ENCODE results near the gene GOLGA7B.

The GOLGA7B gene

DNA sequence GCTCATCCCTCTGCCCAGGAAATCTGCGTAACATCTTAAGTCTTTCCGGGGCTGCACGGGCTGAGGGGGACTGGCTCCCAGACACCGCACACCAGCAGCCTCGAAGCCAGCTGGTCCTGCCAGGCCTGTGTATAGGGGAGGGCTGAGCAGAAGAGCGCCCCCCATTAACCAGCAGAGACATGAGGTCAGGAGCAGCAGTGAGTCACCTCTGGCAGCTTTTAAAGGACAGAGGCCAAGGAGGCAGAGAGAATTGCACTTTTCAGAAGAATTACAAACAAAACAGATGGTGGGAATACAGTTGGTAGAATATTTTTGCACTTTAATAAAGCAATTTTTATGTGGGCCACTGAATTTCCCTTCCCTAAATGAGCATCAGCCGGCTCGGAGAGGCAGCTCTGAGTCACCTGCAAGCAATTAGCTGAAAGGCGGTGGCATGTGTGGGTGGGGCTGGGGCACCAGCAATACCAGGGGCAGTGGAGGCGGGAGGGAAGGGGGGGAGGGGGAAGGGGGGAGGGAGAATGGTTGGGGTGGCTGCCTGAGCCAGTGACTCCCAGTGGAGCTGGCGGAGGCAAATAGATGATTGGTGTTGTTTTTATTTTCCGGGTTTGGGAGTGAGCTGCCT lies 39.1 kb downstream of the GOLGA7B start:
- no peak overlapping the region for H3K9ac ChIP-seq (ENCODE audit: low read length)
- no peak overlapping the region for H3K27ac ChIP-seq (ENCODE audit: low read length)
- no peak overlapping the region for H3K4me3 ChIP-seq (ENCODE audit: low read length)
- no peaks in the 10 kb centered on the region for H3K9me3 ChIP-seq (ENCODE audit: control insufficient read depth, low read depth, low read length)
- no peaks in the 10 kb centered on the region for H3K27me3 ChIP-seq (ENCODE audit: control insufficient read depth, insufficient read depth, low read length)
- H3K36me3 ChIP-seq (ENCODE audit: control insufficient read depth, low read depth, low read length): no peaks in the 10 kb centered on the region
- peaks cover 15% of the 10 kb centered on the region for H3K4me1 ChIP-seq (ENCODE audit: control insufficient read depth, low read depth, low read length)

DNA sequence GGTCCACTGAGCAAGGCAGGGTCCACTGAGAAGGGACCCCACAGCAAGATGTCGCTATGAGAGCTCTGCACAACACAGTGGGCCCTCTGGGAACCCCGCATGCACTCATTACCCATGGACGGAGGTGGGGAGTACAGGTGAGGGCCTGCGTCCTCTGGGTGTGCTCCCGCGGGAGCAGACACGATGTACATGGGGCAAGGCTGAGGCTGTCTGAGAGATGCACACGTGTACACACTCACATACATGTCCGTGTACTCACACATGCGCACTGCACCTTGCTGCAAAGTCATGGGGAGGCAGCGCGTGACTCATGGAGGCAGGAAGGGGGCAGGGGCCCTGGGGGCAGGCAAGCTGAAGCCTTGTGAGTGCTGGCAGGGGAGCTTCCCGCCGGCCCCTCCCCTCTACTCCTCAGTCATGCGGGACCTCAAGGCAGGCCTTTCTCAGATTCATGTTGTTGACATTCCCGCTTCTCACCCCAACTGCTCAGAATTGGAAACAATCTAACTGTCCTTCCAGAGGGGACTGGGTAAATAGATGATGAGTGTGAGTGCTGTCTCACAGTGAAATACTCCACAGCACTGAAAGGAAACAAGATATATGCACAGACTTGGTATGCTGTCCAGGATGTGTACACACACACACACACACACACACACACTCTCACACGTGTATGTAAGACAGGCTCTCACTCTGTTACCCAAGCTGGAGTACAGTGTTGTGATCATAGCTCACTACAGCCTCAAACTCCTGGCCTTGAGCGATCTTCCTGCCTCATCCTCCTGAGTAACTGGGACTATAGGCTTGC lies 40.0 kb downstream of the GOLGA7B start:
- no peak overlapping the region for H3K27ac ChIP-seq (ENCODE audit: low read length)
- H3K4me3 ChIP-seq (ENCODE audit: low read length): no peak overlapping the region

DNA sequence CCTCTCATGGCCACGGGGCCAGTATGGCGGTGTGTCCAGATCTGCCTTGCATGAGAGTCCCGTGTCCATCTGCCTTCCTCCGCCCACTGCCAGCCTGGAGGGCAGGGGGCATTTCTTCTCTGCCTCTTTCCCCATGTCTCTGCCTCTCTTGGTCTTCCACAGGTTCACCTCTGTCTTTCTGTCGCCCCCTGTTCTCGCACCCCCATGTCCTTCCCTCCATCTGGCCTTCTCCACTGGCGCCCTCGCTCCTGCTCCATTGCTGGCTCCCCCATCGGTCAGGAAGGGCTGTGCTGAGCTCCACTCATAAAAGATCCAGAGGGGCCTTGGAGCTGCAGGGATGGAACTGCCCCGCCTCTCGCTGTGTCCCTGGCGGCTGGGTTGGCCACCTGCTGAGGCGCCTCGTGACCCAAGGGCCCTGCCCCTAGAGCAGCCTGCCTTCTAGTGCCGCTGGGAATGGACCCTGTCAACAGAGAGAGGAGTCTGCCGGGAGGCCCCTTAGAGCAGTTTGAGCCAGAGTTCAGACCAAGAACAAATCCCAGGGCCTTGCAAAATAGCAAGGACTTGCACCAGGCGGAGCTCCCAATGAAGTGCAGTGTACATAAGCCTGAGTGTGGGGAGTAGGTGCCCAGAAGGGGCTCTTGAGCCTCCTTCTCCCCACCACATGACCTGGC lies 42.0 kb downstream of the GOLGA7B start:
- Histone ChIP-seq H3K9me3 (ENCODE audit: control insufficient read depth, low read depth, low read length) (no peaks in the 10 kb centered on the region), H3K27ac (ENCODE audit: low read length) (no peak overlapping the region), H3K9ac (ENCODE audit: low read length) (no peak overlapping the region), H3K4me1 (ENCODE audit: control insufficient read depth, low read depth, low read length) (peaks cover 15% of the 10 kb centered on the region), H3K27me3 (ENCODE audit: control insufficient read depth, insufficient read depth, low read length) (no peaks in the 10 kb centered on the region), H3K36me3 (ENCODE audit: control insufficient read depth, low read depth, low read length) (no peaks in the 10 kb centered on the region), H3K4me3 (ENCODE audit: low read length) (no peak overlapping the region)

More for the DNA sequence above, 40.0 kb downstream of the GOLGA7B start:
- Histone ChIP-seq H3K27me3 (ENCODE audit: control insufficient read depth, insufficient read depth, low read length) (no peaks in the 10 kb centered on the region), H3K36me3 (ENCODE audit: control insufficient read depth, low read depth, low read length) (no peaks in the 10 kb centered on the region), H3K4me1 (ENCODE audit: control insufficient read depth, low read depth, low read length) (peaks cover 15% of the 10 kb centered on the region), H3K9ac (ENCODE audit: low read length) (no peak overlapping the region), H3K9me3 (ENCODE audit: control insufficient read depth, low read depth, low read length) (no peaks in the 10 kb centered on the region)

GRCh38 chr10:97892506-97892905 lies 42.9 kb downstream of the GOLGA7B start:
- Histone ChIP-seq H3K9ac (ENCODE audit: low read length) (no peak overlapping the region), H3K27ac (ENCODE audit: low read length) (no peak overlapping the region), H3K36me3 (ENCODE audit: control insufficient read depth, low read depth, low read length) (no peaks in the 10 kb centered on the region), H3K27me3 (ENCODE audit: control insufficient read depth, insufficient read depth, low read length) (no peaks in the 10 kb centered on the region), H3K9me3 (ENCODE audit: control insufficient read depth, low read depth, low read length) (no peaks in the 10 kb centered on the region), H3K4me3 (ENCODE audit: low read length) (no peak overlapping the region), H3K4me1 (ENCODE audit: control insufficient read depth, low read depth, low read length) (peaks cover 15% of the 10 kb centered on the region)

- no peaks in the 10 kb centered on the region for H3K9me3 ChIP-seq (ENCODE audit: control insufficient read depth, low read depth, low read length)
- no peak overlapping the region for H3K9ac ChIP-seq (ENCODE audit: low read length)
- no peaks in the 10 kb centered on the region for H3K36me3 ChIP-seq (ENCODE audit: control insufficient read depth, low read depth, low read length)
- no peaks in the 10 kb centered on the region for H3K27me3 ChIP-seq (ENCODE audit: control insufficient read depth, insufficient read depth, low read length)
- H3K4me3 ChIP-seq (ENCODE audit: low read length): no peak overlapping the region
- H3K4me1 ChIP-seq (ENCODE audit: control insufficient read depth, low read depth, low read length): peaks cover 15% of the 10 kb centered on the region
- H3K27ac ChIP-seq (ENCODE audit: low read length): no peak overlapping the region
These were observed 43.3 kb downstream of the GOLGA7B start for GRCh38 chr10:97892939-97893338.

GRCh38 chr10:97894092-97894491 lies 44.4 kb downstream of the GOLGA7B start:
- no peak overlapping the region for H3K27ac ChIP-seq (ENCODE audit: low read length)
- H3K4me1 ChIP-seq (ENCODE audit: control insufficient read depth, low read depth, low read length): peaks cover 9% of the 10 kb centered on the region
- no peak overlapping the region for H3K4me3 ChIP-seq (ENCODE audit: low read length)
- no peak overlapping the region for H3K9ac ChIP-seq (ENCODE audit: low read length)
- H3K36me3 ChIP-seq (ENCODE audit: control insufficient read depth, low read depth, low read length): no peaks in the 10 kb centered on the region
- H3K27me3 ChIP-seq (ENCODE audit: control insufficient read depth, insufficient read depth, low read length): no peaks in the 10 kb centered on the region
- no peaks in the 10 kb centered on the region for H3K9me3 ChIP-seq (ENCODE audit: control insufficient read depth, low read depth, low read length)

GRCh38 chr10:97895084-97895483 lies 45.4 kb downstream of the GOLGA7B start:
- no peaks in the 10 kb centered on the region for H3K9me3 ChIP-seq (ENCODE audit: control insufficient read depth, low read depth, low read length)
- H3K27ac ChIP-seq (ENCODE audit: low read length): no peak overlapping the region
- H3K4me3 ChIP-seq (ENCODE audit: low read length): no peak overlapping the region
- no peaks in the 10 kb centered on the region for H3K36me3 ChIP-seq (ENCODE audit: control insufficient read depth, low read depth, low read length)
- no peaks in the 10 kb centered on the region for H3K4me1 ChIP-seq (ENCODE audit: control insufficient read depth, low read depth, low read length)
- H3K9ac ChIP-seq (ENCODE audit: low read length): no peak overlapping the region
- no peaks in the 10 kb centered on the region for H3K27me3 ChIP-seq (ENCODE audit: control insufficient read depth, insufficient read depth, low read length)

DNA sequence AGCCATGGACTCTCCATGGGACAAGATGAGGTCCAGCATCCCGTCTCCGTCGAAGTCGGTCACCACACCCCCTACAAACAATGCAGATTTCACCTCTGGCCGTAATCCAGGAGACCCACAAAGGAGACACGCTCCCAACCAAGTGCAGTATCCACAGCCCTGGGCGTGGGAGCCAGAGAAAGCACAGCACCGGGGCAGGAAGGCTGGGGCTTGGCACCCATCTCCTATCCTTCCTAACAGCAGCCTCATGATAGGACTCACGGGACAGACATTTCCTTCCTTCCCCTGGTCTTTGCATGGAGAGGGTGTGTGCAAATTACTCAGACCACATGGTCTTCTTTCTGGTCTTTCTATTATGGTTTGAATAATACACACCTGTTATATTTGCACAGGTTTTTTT lies 46.3 kb downstream of the GOLGA7B start:
- Histone ChIP-seq H3K9ac (ENCODE audit: low read length) (no peak overlapping the region), H3K4me1 (ENCODE audit: control insufficient read depth, low read depth, low read length) (no peaks in the 10 kb centered on the region), H3K36me3 (ENCODE audit: control insufficient read depth, low read depth, low read length) (no peaks in the 10 kb centered on the region), H3K4me3 (ENCODE audit: low read length) (no peak overlapping the region), H3K27ac (ENCODE audit: low read length) (no peak overlapping the region), H3K9me3 (ENCODE audit: control insufficient read depth, low read depth, low read length) (no peaks in the 10 kb centered on the region), H3K27me3 (ENCODE audit: control insufficient read depth, insufficient read depth, low read length) (no peaks in the 10 kb centered on the region)

- Histone ChIP-seq H3K9ac (ENCODE audit: low read length) (no peak overlapping the region), H3K36me3 (ENCODE audit: control insufficient read depth, low read depth, low read length) (no peaks in the 10 kb centered on the region), H3K27me3 (ENCODE audit: control insufficient read depth, insufficient read depth, low read length) (no peaks in the 10 kb centered on the region), H3K4me3 (ENCODE audit: low read length) (no peak overlapping the region), H3K4me1 (ENCODE audit: control insufficient read depth, low read depth, low read length) (no peaks in the 10 kb centered on the region), H3K27ac (ENCODE audit: low read length) (no peak overlapping the region), H3K9me3 (ENCODE audit: control insufficient read depth, low read depth, low read length) (no peaks in the 10 kb centered on the region)
These were observed 47.2 kb downstream of the GOLGA7B start for GRCh38 chr10:97896756-97897358.

GRCh38 chr10:97898429-97898828 lies 48.8 kb downstream of the GOLGA7B start:
- H3K36me3 ChIP-seq (ENCODE audit: control insufficient read depth, low read depth, low read length): no peaks in the 10 kb centered on the region
- H3K9ac ChIP-seq (ENCODE audit: low read length): no peak overlapping the region
- H3K27me3 ChIP-seq (ENCODE audit: control insufficient read depth, insufficient read depth, low read length): no peaks in the 10 kb centered on the region
- no peak overlapping the region for H3K4me3 ChIP-seq (ENCODE audit: low read length)
- H3K27ac ChIP-seq (ENCODE audit: low read length): no peak overlapping the region
- H3K4me1 ChIP-seq (ENCODE audit: control insufficient read depth, low read depth, low read length): peaks cover under 1% of the 10 kb centered on the region
- H3K9me3 ChIP-seq (ENCODE audit: control insufficient read depth, low read depth, low read length): no peaks in the 10 kb centered on the region

DNA sequence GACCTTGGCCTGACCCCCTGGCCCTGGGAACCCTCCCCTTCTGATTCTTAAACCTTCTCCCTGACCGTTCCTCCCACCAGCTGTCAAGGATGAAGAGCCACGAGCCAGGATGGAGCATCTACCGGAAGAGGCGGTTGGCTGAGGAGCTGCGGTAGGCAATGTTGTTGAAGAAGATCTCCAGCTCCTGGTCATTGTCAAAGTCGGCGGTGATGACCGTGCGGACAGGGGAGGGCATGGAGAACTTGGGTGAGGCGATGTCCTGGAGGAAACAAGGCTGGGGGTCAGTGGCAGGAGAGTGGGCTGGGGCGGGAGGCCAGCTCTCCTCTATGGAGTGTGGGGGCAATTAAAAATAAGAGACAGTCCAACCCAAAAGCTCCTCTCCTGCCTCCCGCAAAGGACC lies 51.7 kb downstream of the GOLGA7B start:
- Histone ChIP-seq H3K36me3 (ENCODE audit: control insufficient read depth, low read depth, low read length) (no peaks in the 10 kb centered on the region), H3K9ac (ENCODE audit: low read length) (no peak overlapping the region), H3K9me3 (ENCODE audit: control insufficient read depth, low read depth, low read length) (no peaks in the 10 kb centered on the region), H3K4me1 (ENCODE audit: control insufficient read depth, low read depth, low read length) (peaks cover 8% of the 10 kb centered on the region), H3K27ac (ENCODE audit: low read length) (no peak overlapping the region), H3K27me3 (ENCODE audit: control insufficient read depth, insufficient read depth, low read length) (no peaks in the 10 kb centered on the region), H3K4me3 (ENCODE audit: low read length) (no peak overlapping the region)
